Measurements from ENCODE around the gene DMP1. TPM values are rescaled to one million over a fixed set of nuclear protein-coding genes. Genes with fewer than 3 reads are reported as not detected.
"Not testable (repeated sequence)": the region's sequence is repeated elsewhere in the genome, so short reads cannot be mapped to it uniquely, and the experiment has no call there.

The DMP1 gene
- polyA plus RNA-seq, 3 donors from 2014 or later: not detected

DNA sequence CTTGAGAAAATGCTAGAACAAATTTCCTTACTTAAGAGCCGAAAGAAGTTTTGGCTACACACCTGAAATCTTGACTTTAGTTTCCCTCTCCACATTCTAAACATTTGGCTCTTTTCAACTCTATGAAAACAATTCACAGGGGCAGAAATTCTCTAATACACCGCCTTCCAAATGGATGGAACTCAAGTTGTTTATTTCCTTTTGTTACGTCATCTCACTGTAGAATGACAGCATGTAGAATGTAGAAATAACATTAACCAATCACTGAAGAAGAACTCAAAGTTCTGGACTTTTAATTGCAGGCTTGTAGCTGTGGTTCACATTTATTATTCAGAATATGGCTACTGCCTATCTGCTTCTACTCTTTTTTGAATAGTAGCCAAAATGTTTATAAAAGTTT, 1.9 kb downstream of the DMP1 start:
- Mint-ChIP-seq H3K27ac (no peak overlapping the region), H3K4me3 (no peak overlapping the region), H3K9me3 (no peaks in the 10 kb centered on the region), H3K4me1 (no peaks in the 10 kb centered on the region), H3K36me3 (no peaks in the 10 kb centered on the region), H3K27me3 (ENCODE audit: low read depth in 3 of 3) (peaks cover 0 to 4% (median 0%) of the 10 kb centered on the region in 3 donors)
- no peak for DNase-seq

DNA sequence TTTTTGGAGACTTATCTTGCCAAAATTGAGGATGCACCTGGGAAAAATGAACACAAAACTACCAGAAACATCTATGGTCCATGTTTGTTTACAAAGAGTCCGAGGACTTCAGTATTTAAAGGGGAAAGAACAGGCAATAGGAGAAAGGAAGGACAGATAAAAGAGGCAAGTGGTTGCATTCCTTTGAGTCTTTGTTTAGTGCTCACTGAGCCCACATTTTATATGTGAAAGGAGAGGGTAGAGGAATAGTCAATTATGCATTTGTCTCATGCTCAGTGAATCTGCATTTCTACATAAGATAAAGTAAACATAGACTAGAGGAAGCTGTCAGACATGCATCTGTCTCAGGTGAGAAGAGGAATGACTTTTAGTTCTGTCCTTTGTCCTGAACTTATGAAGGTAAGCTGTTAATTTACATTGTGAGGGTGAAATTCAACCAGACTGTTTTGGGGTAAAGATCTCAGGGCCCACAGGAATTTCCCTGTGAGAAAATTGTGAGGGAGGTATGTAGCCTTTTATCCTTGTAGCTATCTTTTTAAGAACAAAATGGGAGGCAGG, 4.5 kb downstream of the DMP1 start:
- H3K27ac Mint-ChIP-seq: no peak overlapping the region
- DNase-seq: no peak
- no peak overlapping the region for H3K4me3 Mint-ChIP-seq
- H3K36me3 Mint-ChIP-seq: no peaks in the 10 kb centered on the region
- H3K27me3 Mint-ChIP-seq (ENCODE audit: low read depth in 3 of 3): peaks cover 0 to 5% (median 2%) of the 10 kb centered on the region in 3 donors
- H3K4me1 Mint-ChIP-seq: no peaks in the 10 kb centered on the region
- H3K9me3 Mint-ChIP-seq: no peaks in the 10 kb centered on the region

DNA sequence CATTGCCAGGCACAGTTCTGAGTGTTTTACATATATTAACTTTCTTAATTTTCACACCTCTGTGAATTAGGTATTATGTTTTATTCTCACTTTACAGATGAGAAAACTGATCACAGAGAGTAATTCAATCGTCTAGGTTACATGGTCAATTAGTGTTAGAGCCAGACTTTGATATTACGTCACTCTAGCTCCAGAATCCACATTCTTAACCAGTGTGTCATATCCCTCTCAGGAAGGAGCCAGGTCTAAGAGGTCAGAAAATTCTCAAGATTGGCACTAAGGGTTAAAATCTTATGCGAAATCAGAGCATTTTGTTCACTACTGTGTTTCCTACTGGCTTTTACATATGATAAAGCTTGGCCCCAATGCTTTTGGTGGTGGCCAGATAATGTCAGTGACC, 7.4 kb downstream of the DMP1 start:
- Mint-ChIP-seq H3K4me1 (no peaks in the 10 kb centered on the region), H3K36me3 (no peaks in the 10 kb centered on the region), H3K4me3 (no peak overlapping the region), H3K27ac (no peak overlapping the region), H3K27me3 (ENCODE audit: low read depth in 3 of 3) (peaks cover 2 to 5% (median 4%) of the 10 kb centered on the region in 3 donors), H3K9me3 (no peaks in the 10 kb centered on the region)
- DNase-seq: no peak

DNA sequence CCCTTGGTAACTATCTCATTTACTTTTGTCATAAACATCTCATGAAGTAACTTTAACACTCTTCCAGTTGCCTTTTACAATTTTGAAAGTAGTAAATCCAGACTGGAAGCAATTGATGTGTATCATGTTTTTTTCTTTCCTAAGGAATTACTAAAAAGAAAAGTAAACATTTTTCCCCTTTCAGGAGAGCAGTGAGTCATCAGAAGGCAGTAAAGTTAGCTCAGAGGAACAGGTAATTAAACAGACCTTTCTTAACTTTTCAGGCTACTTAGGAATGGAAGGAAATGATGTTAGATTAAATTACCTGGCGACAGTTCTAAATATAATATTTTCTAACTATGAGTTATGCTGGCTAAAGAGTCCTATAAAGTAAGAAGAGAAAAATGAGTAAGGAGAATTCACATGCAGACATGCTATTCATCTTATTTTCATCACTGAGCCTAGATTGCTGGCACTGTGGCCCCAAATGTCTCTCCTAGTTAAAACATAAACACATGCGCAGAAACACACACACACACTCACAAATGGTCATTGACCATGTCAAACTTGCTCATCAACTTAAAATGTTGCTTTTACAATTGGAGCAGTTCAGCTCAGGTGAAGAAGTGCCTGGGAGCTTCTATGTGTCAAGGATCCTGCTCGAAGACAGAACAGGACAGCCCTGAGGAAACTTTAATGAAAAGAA, 9.3 kb downstream of the DMP1 start:
- Mint-ChIP-seq H3K9me3 (no peaks in the 10 kb centered on the region), H3K4me3 (no peak overlapping the region), H3K27me3 (ENCODE audit: low read depth in 3 of 3) (peaks cover 2 to 5% (median 4%) of the 10 kb centered on the region in 3 donors), H3K27ac (no peak overlapping the region), H3K4me1 (no peaks in the 10 kb centered on the region), H3K36me3 (no peaks in the 10 kb centered on the region)
- no peak for DNase-seq

DNA sequence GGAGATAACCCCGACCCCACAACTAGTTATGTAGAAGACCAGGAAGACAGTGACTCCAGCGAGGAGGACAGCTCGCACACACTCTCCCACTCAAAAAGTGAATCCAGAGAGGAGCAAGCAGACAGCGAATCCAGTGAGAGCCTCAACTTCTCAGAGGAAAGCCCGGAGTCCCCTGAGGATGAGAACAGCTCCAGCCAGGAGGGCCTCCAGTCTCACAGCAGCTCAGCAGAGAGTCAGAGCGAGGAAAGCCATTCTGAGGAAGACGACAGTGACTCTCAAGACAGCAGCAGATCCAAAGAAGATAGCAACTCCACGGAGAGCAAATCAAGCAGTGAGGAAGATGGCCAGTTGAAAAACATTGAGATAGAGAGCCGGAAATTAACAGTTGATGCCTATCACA, 12.8 kb downstream of the DMP1 start:
- peaks cover under 1 to 6% (median 5%) of the 10 kb centered on the region in 3 donors for H3K27me3 Mint-ChIP-seq (ENCODE audit: low read depth in 3 of 3)
- no peaks in the 10 kb centered on the region for H3K9me3 Mint-ChIP-seq

DNA sequence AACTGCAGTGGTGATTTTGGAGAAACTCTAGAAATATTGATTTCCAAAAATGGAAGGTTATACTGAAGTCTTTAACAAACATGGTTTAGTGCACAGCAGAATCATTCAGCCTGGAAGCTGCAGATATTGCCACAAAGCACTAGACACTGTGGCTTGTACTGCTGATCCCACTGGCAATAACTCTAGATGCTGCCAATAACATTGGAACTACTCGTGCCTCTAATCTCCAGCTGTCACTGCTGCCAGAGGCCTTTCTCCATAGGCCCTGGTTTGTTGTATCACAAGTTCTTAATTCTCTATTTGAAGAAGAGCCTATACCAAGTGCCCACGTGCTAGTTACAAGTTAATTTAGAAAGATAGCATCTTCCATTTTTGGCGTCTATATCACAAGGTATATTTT, 19.3 kb downstream of the DMP1 start:
- DNase-seq: no peak
- Mint-ChIP-seq H3K9me3 (peaks cover 3 to 17% (median 11%) of the 10 kb centered on the region in 6 donors), H3K4me1 (no peaks in the 10 kb centered on the region), H3K4me3 (no peak overlapping the region), H3K27me3 (ENCODE audit: low read depth in 3 of 3) (peaks cover 1 to 9% (median 5%) of the 10 kb centered on the region in 3 donors), H3K27ac (no peak overlapping the region), H3K36me3 (no peaks in the 10 kb centered on the region)

More for the DNA sequence above, 12.8 kb downstream of the DMP1 start:
- no peak overlapping the region for H3K27ac Mint-ChIP-seq
- H3K4me1 Mint-ChIP-seq: no peaks in the 10 kb centered on the region
- no peak overlapping the region for H3K4me3 Mint-ChIP-seq
- H3K36me3 Mint-ChIP-seq: no peaks in the 10 kb centered on the region
- DNase-seq: no peak

DNA sequence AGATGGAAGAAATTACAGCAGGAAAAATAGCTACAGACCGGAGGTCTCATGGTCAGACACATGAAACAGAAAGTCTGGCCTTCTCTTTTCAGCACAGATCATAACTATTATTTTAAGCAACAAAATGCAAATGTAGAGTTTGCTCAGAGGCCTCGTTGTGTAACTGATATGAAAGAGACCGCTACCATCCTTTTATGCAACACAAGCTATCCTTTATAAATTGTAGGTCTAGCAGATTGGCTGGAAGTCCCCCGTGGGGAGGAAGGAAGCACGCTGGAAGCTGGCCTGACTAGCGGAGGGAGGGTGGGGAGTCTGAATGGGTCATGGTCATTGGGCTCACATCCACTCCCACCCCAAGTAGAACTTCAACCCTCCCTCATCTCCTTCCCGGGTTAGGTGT, 27.7 kb downstream of the DMP1 start:
- DNase-seq: no peak
- H3K4me1 Mint-ChIP-seq: no peaks in the 10 kb centered on the region
- H3K27me3 Mint-ChIP-seq (ENCODE audit: low read depth in 3 of 3): peaks cover 3 to 5% (median 4%) of the 10 kb centered on the region in 3 donors
- no peak overlapping the region for H3K27ac Mint-ChIP-seq
- H3K36me3 Mint-ChIP-seq: no peaks in the 10 kb centered on the region
- peaks cover 0 to 4% (median 2%) of the 10 kb centered on the region in 6 donors for H3K9me3 Mint-ChIP-seq
- H3K4me3 Mint-ChIP-seq: no peak overlapping the region

DNA sequence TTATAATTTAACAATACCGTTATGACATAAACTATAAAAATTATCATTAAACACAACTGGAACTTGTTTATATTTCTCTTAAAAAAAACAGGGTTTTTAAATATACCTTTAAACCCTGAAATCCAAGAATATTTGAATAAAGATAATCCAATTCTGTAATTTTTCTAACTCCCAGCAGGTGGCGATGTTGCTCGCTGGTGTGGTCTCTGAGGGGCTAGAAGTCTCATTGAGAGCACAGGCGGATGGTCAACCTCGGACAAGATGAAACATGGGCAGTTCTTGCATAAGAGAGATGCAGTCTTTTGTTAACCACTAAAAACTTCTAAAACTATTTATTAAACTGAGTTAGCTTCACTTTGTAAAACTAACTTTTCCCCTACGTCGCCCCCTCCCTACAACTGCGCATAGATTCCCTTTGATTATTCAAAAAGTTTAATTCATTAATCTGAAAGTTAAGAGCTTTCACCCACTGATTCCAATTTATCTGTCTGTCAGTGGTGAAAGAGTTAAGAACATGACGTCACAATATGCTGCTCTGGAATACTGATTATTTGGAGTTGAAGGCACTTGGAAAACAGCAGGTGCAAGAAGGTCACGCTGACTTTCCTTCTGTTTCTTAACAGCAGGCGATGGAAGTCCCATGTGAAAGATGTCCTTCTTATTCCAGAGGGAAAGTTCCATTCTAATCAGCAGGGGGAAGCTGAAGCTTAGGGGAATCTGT, 29.5 kb downstream of the DMP1 start:
- no peaks in the 10 kb centered on the region for H3K4me1 Mint-ChIP-seq
- H3K4me3 Mint-ChIP-seq: no peak overlapping the region

DNA sequence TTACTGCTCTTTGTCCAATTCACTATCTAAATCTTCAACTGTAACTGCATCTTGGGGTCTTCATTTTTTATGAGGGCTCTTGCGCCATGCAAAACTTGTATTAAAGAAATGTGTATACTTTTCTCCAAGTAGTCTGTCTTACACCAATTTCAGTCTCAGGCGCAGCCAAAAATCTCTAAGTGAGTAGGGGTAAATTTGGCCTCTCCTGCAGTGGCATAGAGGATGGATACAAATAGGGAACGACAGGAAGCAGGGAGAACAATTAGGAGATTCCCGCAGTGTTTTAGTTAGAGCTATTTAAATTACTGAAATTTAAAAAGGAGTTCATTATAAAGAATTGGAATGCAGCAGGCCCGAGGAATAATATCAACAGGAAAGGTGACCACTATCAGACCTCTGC, 30.2 kb downstream of the DMP1 start:
- Mint-ChIP-seq H3K4me3 (no peak overlapping the region), H3K27ac (no peak overlapping the region)
- no peak for DNase-seq

More for the DNA sequence above, 29.5 kb downstream of the DMP1 start:
- H3K9me3 Mint-ChIP-seq: no peaks in the 10 kb centered on the region
- peak; percentile 3 to 14 (median 13) for DNase-seq
- peaks cover 0 to 4% (median 0%) of the 10 kb centered on the region in 3 donors for H3K27me3 Mint-ChIP-seq (ENCODE audit: low read depth in 3 of 3)
- no peaks in the 10 kb centered on the region for H3K36me3 Mint-ChIP-seq
- no peak overlapping the region for H3K27ac Mint-ChIP-seq

DNA sequence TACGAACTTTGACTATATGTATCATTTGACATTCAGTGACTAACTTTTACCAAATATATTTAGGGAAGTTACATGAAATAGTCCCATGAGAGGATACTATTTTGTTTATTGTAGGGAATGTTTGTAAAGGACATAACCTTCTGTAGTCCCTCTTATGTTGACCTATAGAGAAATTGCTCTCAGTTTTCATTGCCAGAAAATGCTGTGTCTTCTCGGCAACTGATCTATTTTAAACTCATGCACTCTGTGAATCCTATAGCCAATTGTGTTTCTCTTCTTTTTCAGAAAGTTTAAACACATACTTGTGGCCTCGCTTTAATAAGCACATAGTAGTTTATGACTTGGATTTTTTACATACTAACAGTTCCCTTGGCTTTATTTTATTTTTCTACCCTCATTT, 38.2 kb downstream of the DMP1 start:
- H3K27me3 Mint-ChIP-seq (ENCODE audit: low read depth in 3 of 3): peaks cover 0 to 8% (median 2%) of the 10 kb centered on the region in 3 donors
- peaks cover 3 to 18% (median 10%) of the 10 kb centered on the region in 6 donors for H3K9me3 Mint-ChIP-seq
- H3K36me3 Mint-ChIP-seq: peaks cover 0 to 10% (median 7%) of the 10 kb centered on the region in 3 donors
- DNase-seq: no peak
- no peak overlapping the region for H3K27ac Mint-ChIP-seq
- H3K4me1 Mint-ChIP-seq: no peaks in the 10 kb centered on the region
- no peak overlapping the region for H3K4me3 Mint-ChIP-seq

More for the DNA sequence above, 30.2 kb downstream of the DMP1 start:
- no peaks in the 10 kb centered on the region for H3K4me1 Mint-ChIP-seq
- no peaks in the 10 kb centered on the region for H3K9me3 Mint-ChIP-seq
- peaks cover 0 to 4% (median 0%) of the 10 kb centered on the region in 3 donors for H3K27me3 Mint-ChIP-seq (ENCODE audit: low read depth in 3 of 3)
- no peaks in the 10 kb centered on the region for H3K36me3 Mint-ChIP-seq

DNA sequence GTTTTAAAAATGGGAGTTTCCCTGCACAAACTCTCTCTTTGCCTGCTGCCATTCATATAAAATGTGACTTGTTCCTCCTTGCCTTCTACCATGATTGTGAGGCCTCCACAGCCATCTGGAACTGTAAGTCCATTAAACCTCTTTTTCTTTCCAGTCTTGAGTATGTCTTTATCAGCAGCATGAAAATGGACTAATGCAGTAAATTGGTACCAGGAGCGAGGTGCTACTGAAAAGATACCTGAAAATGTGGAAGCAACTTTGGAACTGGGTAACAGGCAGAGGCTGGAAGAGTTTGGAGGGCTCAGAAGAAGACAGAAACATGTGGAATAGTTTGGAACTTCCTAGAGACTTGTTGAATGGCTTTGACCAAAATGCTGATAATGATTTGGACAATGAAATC, 40.9 kb downstream of the DMP1 start:
- not testable (repeated sequence) for H3K4me3 Mint-ChIP-seq; DNase-seq; H3K4me1 Mint-ChIP-seq; H3K27ac Mint-ChIP-seq; H3K27me3 Mint-ChIP-seq (ENCODE audit: low read depth in 3 of 3)
- Mint-ChIP-seq H3K9me3 (peaks cover 3 to 20% (median 11%) of the 10 kb centered on the region in 6 donors), H3K36me3 (peaks cover 0 to 11% (median 8%) of the 10 kb centered on the region in 3 donors)

DNA sequence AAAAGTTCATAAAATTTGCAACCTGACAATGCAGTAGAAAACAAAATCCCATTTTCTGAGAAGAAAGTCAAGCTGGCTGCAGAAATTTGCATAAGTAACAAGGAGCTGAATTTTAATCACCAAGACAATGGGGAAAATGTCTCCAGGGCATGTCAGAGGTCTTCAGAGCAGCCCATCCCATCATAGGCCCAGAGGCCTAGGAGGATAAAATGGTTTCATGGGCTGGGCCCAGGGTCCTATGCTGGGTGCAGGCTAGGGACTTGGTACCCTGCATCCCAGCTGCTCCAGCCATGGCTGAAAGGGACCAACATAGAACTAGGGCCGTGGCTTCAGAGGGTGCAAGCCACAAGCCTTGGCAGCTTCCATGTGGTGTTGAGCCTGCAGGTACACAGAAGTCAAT, 42.0 kb downstream of the DMP1 start:
- peaks cover 0 to 11% (median 8%) of the 10 kb centered on the region in 3 donors for H3K36me3 Mint-ChIP-seq
- H3K9me3 Mint-ChIP-seq: peaks cover 3 to 20% (median 11%) of the 10 kb centered on the region in 6 donors
- not testable (repeated sequence) for DNase-seq; H3K4me1 Mint-ChIP-seq; H3K27ac Mint-ChIP-seq; H3K4me3 Mint-ChIP-seq; H3K27me3 Mint-ChIP-seq (ENCODE audit: low read depth in 3 of 3)

DNA sequence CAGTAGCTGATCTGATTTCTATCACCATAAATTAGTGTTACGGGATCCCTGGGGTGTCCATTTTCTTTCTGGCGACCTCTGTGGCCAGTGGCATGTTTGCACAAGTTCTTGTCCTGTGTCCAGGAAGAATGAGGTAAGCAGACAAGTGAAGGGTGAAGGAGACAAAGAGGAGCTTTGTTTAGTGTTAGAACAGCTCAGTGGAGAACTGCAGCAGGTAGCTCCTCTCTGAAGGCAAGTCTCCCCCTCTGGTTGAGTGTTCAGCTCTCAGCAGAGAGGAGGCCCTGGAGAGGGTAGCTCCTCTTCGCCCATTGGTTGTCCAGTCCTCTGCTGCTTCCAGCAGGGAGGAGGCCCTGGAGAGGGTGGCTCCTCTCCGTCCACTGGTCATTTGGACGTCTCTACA, 47.2 kb downstream of the DMP1 start:
- H3K4me1 Mint-ChIP-seq: no peaks in the 10 kb centered on the region
- H3K4me3 Mint-ChIP-seq: no peak overlapping the region
- no peak overlapping the region for H3K27ac Mint-ChIP-seq
- H3K9me3 Mint-ChIP-seq: peaks cover 0 to 9% (median 6%) of the 10 kb centered on the region in 6 donors
- peaks cover 0 to 3% (median 1%) of the 10 kb centered on the region in 3 donors for H3K27me3 Mint-ChIP-seq (ENCODE audit: low read depth in 3 of 3)
- peaks cover 0 to 6% (median 3%) of the 10 kb centered on the region in 3 donors for H3K36me3 Mint-ChIP-seq
- DNase-seq: no peak

DNA sequence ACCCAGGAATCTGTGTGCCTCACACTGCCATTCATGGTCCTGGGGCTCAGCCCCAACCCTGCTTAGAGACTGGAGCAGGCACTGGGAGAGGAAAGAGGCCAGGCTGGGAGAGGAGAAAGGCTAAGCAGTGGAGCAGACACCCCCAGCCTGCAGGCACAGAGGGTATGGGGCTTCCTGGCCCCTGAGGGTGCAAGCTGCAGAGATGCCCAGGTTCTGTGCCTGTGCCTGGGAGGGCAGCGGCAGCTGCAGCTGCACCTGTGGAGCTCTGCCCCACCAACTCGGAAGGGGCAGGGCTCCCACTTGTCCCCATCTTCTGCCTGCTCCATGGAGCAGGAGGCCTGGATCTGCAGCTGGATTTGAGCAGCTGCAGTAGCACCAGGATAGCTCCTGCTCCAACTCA, 47.9 kb downstream of the DMP1 start:
- H3K9me3 Mint-ChIP-seq: peaks cover 0 to 6% (median 5%) of the 10 kb centered on the region in 6 donors
- H3K27ac Mint-ChIP-seq: no peak overlapping the region
- DNase-seq: no peak
- peaks cover 0 to 3% (median 1%) of the 10 kb centered on the region in 3 donors for H3K27me3 Mint-ChIP-seq (ENCODE audit: low read depth in 3 of 3)
- H3K4me1 Mint-ChIP-seq: no peaks in the 10 kb centered on the region
- H3K4me3 Mint-ChIP-seq: no peak overlapping the region
- H3K36me3 Mint-ChIP-seq: peaks cover 0 to 5% (median 3%) of the 10 kb centered on the region in 3 donors

All from immature natural killer cell (primary cell).